A673 (cell line): ENCODE measurements around the gene FTCD.

Experiments used
- EZH2 ChIP-seq: fragments of 200-600 bp; sonication (generic); IDR thresholded peaks from 2 replicates; pipeline ENCODE4 v1.6.1; 2017; ENCODE audit warnings: borderline replicate concordance, low read depth, mild to moderate bottlenecking, mixed read lengths, antibody characterized with exemption, low read length; ENCODE audit not compliant: poor library complexity, severe bottlenecking
- TF ChIP-seq, protein P1 (sequence below): fragments of 300-800, 200-600 bp; sonication (generic); conservative IDR thresholded peaks from 2 replicates; pipeline ENCODE4 v1.5.1; 2017; ENCODE audit warnings: low read depth, mild to moderate bottlenecking, antibody characterized with exemption, low read length, moderate library complexity, mixed read lengths

DNA sequence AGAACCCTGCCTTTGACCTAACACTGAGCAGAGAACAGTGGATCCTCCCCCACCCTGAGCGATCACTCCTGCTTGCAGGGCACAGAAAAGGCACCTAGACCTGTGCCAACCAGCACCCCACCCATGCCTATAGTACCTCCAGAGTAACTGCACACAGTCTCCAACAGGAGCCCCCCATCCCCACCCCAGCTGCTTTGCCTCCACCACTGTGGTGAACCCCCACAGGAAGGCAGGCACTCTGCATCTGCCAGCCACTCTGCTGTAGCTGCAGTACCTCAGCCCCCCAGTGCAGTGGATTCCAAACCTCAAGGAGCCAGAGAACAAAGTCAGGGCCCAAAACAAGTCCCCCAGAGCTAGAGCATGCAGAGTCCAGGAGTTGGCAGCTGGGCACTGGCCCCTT, 18.2 kb upstream of the FTCD start:
- TF ChIP-seq, protein P1, sequence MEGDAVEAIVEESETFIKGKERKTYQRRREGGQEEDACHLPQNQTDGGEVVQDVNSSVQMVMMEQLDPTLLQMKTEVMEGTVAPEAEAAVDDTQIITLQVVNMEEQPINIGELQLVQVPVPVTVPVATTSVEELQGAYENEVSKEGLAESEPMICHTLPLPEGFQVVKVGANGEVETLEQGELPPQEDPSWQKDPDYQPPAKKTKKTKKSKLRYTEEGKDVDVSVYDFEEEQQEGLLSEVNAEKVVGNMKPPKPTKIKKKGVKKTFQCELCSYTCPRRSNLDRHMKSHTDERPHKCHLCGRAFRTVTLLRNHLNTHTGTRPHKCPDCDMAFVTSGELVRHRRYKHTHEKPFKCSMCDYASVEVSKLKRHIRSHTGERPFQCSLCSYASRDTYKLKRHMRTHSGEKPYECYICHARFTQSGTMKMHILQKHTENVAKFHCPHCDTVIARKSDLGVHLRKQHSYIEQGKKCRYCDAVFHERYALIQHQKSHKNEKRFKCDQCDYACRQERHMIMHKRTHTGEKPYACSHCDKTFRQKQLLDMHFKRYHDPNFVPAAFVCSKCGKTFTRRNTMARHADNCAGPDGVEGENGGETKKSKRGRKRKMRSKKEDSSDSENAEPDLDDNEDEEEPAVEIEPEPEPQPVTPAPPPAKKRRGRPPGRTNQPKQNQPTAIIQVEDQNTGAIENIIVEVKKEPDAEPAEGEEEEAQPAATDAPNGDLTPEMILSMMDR, result no peak
- no peak for TF ChIP-seq EZH2
